Measurements from ENCODE around the gene SLC19A1. TPM values are rescaled to one million over a fixed set of nuclear protein-coding genes. Genes with fewer than 3 reads are reported as not detected.

SLC19A1 gene
- polyA plus RNA-seq (ENCODE audit: insufficient read length in 3 of 3), result 10 to 100 TPM; 66.1 to 70.0 (median 67.6) TPM

- no peak for DNase-seq (ENCODE audit: low read depth in 3 of 3, low spot score in 2 of 3)
Measured at GRCh38 chr21:45542242-45542666, at the start of gene SLC19A1. TSS of gene SLC19A1 (minus strand) at chr21:45542440. CDS start at chr21:45537959, 4,481 bp downstream.

- no peak for DNase-seq (ENCODE audit: low read depth in 3 of 3, low spot score in 2 of 3)
Measured at GRCh38 chr21:45591619-45592207, 49.5 kb upstream of the SLC19A1 start.

GRCh38 chr21:45590726-45591618 is 48.7 kb upstream of the SLC19A1 start:
- DNase-seq (ENCODE audit: low read depth in 3 of 3, low spot score in 2 of 3), result no peak

GRCh38 chr21:45590246-45590725 is 48.0 kb upstream of the SLC19A1 start:
- DNase-seq (ENCODE audit: low read depth in 3 of 3, low spot score in 2 of 3), result no peak

GRCh38 chr21:45589686-45590245 is 47.5 kb upstream of the SLC19A1 start:
- DNase-seq (ENCODE audit: low read depth in 3 of 3, low spot score in 2 of 3), result no peak

- DNase-seq (ENCODE audit: low read depth in 3 of 3, low spot score in 2 of 3), result no peak
Measured at GRCh38 chr21:45588871-45589491, 46.7 kb upstream of the SLC19A1 start.

- no peak for DNase-seq (ENCODE audit: low read depth in 3 of 3, low spot score in 2 of 3)
Measured at GRCh38 chr21:45588086-45588825, 46.0 kb upstream of the SLC19A1 start.

GRCh38 chr21:45586289-45586858 is 44.1 kb upstream of the SLC19A1 start:
- DNase-seq (ENCODE audit: low read depth in 3 of 3, low spot score in 2 of 3), result no peak

GRCh38 chr21:45584786-45585185 is 42.5 kb upstream of the SLC19A1 start:
- DNase-seq (ENCODE audit: low read depth in 3 of 3, low spot score in 2 of 3), result no peak

- no peak for DNase-seq (ENCODE audit: low read depth in 3 of 3, low spot score in 2 of 3)
Measured at GRCh38 chr21:45583831-45584509, 41.7 kb upstream of the SLC19A1 start.

- no peak for DNase-seq (ENCODE audit: low read depth in 3 of 3, low spot score in 2 of 3)
Measured at GRCh38 chr21:45582128-45582527, 39.9 kb upstream of the SLC19A1 start.

- no peak for DNase-seq (ENCODE audit: low read depth in 3 of 3, low spot score in 2 of 3)
Measured at GRCh38 chr21:45581322-45581712, 39.1 kb upstream of the SLC19A1 start.

- no peak for DNase-seq (ENCODE audit: low read depth in 3 of 3, low spot score in 2 of 3)
Measured at GRCh38 chr21:45580576-45581321, 38.5 kb upstream of the SLC19A1 start.

- DNase-seq (ENCODE audit: low read depth in 3 of 3, low spot score in 2 of 3), result no peak
Measured at GRCh38 chr21:45580181-45580575, 37.9 kb upstream of the SLC19A1 start.

- DNase-seq (ENCODE audit: low read depth in 3 of 3, low spot score in 2 of 3), result no peak
Measured at GRCh38 chr21:45579383-45580180, 37.3 kb upstream of the SLC19A1 start.

GRCh38 chr21:45578811-45579381 is 36.7 kb upstream of the SLC19A1 start:
- no peak for DNase-seq (ENCODE audit: low read depth in 3 of 3, low spot score in 2 of 3)

GRCh38 chr21:45578176-45578801 is 36.0 kb upstream of the SLC19A1 start:
- DNase-seq (ENCODE audit: low read depth in 3 of 3, low spot score in 2 of 3), result no peak
